ENCODE measurements around the gene IFNE. TPM values are rescaled to one million over a fixed set of nuclear protein-coding genes. Genes with fewer than 3 reads are reported as not detected.

The IFNE gene
- total RNA-seq, 1 experiment from 2014 or later, result not detected

DNA sequence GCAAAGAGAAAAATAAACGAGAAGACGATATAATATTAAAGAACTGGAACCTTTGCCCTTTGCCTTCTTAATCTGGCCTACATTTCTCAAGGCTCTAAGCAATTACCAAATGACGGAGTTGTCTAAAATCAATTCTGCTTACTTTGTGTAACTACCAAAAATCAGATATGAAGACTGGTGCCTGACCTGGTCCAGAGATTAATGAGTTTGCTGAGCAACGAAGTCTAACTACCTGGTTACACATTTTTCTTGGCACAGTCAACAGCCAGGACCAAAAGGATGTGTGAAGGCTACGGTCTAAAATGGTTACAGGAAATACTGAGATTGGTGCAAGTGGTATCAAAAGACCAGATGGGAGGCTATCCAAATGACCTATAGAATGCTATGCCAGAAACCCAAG lies 17.8 kb upstream of the IFNE start:
- peaks cover 2% of the 10 kb centered on the region; the same call in 1 of the 2 replicates for H3K27me3 Mint-ChIP-seq (ENCODE audit: low read depth)
- no peak overlapping the region for H3K27ac Mint-ChIP-seq
- H3K27me3 ChIP-seq (ENCODE audit: insufficient read depth, low read length), result no peaks in the 10 kb centered on the region
- no peaks in the 10 kb centered on the region; a peak in 1 of 5 replicates for H3K9me3 Mint-ChIP-seq
- H3K9me3 ChIP-seq (ENCODE audit: control insufficient read depth, low read depth, low read length), result no peaks in the 10 kb centered on the region
- H3K56ac ChIP-seq (ENCODE audit: insufficient read length, low read depth, low read length), result no peak overlapping the region
- no peak overlapping the region for H3K27ac ChIP-seq (ENCODE audit: insufficient read length, low read depth, low read length)
- H4K8ac ChIP-seq (replicated peaks; ENCODE audit: insufficient read length, low read depth, low read length), result no peak overlapping the region
- H3K36me3 Mint-ChIP-seq (ENCODE audit: insufficient read depth in 1 of 3, low read depth in 3 of 3), result no peaks in the 10 kb centered on the region
- H4K5ac ChIP-seq (ENCODE audit: insufficient read length, low read depth, low read length), result no peak overlapping the region
- no peak overlapping the region for H3K4me3 Mint-ChIP-seq
- TF ChIP-seq, protein P1, sequence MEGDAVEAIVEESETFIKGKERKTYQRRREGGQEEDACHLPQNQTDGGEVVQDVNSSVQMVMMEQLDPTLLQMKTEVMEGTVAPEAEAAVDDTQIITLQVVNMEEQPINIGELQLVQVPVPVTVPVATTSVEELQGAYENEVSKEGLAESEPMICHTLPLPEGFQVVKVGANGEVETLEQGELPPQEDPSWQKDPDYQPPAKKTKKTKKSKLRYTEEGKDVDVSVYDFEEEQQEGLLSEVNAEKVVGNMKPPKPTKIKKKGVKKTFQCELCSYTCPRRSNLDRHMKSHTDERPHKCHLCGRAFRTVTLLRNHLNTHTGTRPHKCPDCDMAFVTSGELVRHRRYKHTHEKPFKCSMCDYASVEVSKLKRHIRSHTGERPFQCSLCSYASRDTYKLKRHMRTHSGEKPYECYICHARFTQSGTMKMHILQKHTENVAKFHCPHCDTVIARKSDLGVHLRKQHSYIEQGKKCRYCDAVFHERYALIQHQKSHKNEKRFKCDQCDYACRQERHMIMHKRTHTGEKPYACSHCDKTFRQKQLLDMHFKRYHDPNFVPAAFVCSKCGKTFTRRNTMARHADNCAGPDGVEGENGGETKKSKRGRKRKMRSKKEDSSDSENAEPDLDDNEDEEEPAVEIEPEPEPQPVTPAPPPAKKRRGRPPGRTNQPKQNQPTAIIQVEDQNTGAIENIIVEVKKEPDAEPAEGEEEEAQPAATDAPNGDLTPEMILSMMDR (conservative IDR thresholded peaks at IDR 0.05), result no peak
- no peak overlapping the region for H2AFZ ChIP-seq (ENCODE audit: low read length)
- no peak overlapping the region for H4K91ac ChIP-seq (ENCODE audit: insufficient read length, low read depth, low read length)
- H3K4ac ChIP-seq (ENCODE audit: low read depth, low read length), result no peak overlapping the region
- H3K14ac ChIP-seq (ENCODE audit: insufficient read depth, low read length), result no peak overlapping the region
- no peaks in the 10 kb centered on the region for H3K23me2 ChIP-seq (ENCODE audit: insufficient read length, low read depth, low read length, poor library complexity, severe bottlenecking)
- no peaks in the 10 kb centered on the region for H3K79me2 ChIP-seq (ENCODE audit: insufficient read depth, low read length)
- no peak overlapping the region for H2BK12ac ChIP-seq (ENCODE audit: insufficient read length, low read depth, low read length)
- H3K18ac ChIP-seq (ENCODE audit: insufficient read length, low read depth, low read length), result no peak overlapping the region
- H3T11ph ChIP-seq (ENCODE audit: low read length), result no peak overlapping the region
- no peaks in the 10 kb centered on the region; the same call in 1 of the 2 replicates for H3K4me1 ChIP-seq (ENCODE audit: insufficient read depth, low read length)
- no peak overlapping the region for H2BK120ac ChIP-seq (ENCODE audit: low read depth, low read length, poor library complexity, severe bottlenecking)
- no peak overlapping the region for H3K4me2 ChIP-seq (ENCODE audit: insufficient read depth, insufficient read length, low read length)
- no peak overlapping the region for H2BK20ac ChIP-seq (ENCODE audit: low read depth, low read length, poor library complexity, severe bottlenecking)
- no peak for DNase-seq
- no peak overlapping the region for H2AK5ac ChIP-seq (ENCODE audit: insufficient read length, low read length)
- H3K79me1 ChIP-seq (ENCODE audit: insufficient read depth, low read depth, low read length, poor library complexity, severe bottlenecking), result no peaks in the 10 kb centered on the region
- no peaks in the 10 kb centered on the region for H4K20me1 ChIP-seq (ENCODE audit: control insufficient read depth, insufficient read depth, insufficient read length)
- no CpG with 5 or more reads among the region's 5 CpGs for WGBS (ENCODE audit: extremely low coverage, insufficient read length, low lambda C conversion rate)
- H3K9ac ChIP-seq (ENCODE audit: extremely low read depth, insufficient read length, low read length), result no peak overlapping the region
- no peak overlapping the region for H2BK15ac ChIP-seq (ENCODE audit: low read depth, low read length)
- H2BK5ac ChIP-seq (ENCODE audit: insufficient read length, low read length), result no peak overlapping the region
- H3K23ac ChIP-seq (ENCODE audit: insufficient read length, low read depth, low read length), result no peak overlapping the region
- H3K4me1 Mint-ChIP-seq, result no peaks in the 10 kb centered on the region
